B cell (primary cell): ENCODE measurements around the gene NPHP4. TPM values are rescaled to one million over a fixed set of nuclear protein-coding genes. Genes with fewer than 3 reads are reported as not detected.

Experiments used
- ATAC-seq: fragments of 200-7000 bp; cut with Tn5 transposase; one replicate; pipeline ENCODE4 v1.10.0; 2021; ENCODE audit warnings: low read depth, mild to moderate bottlenecking, moderate number of reproducible peaks, moderate library complexity
- CTCF ChIA-PET: fragments of 350-600 bp; sonication (Branson Sonifier 250); formaldehyde crosslinking; loops from one replicate; lab custom pipeline; 2021; ENCODE audit warnings: antibody characterized with exemption, inconsistent platforms; lab: Charles Lee
- POLR2A ChIA-PET: fragments of 350-600 bp; sonication (Branson Sonifier 250); formaldehyde crosslinking; loops from one replicate; lab custom pipeline; 2021; ENCODE audit warnings: antibody characterized with exemption; lab: Charles Lee
- DNase-seq: peaks from one replicate; pipeline ENCODE4 v3.0.0; 2013
- H2AFZ ChIP-seq: 2 replicates; pipeline ENCODE4 v1.6.1; 2012; ENCODE audit warnings: mild to moderate bottlenecking, low read depth, low read length; ENCODE audit not compliant: insufficient read depth, poor library complexity, severe bottlenecking
- H3K27ac ChIP-seq, 2 donors: 1 replicate in 1 of 2; 2 replicates in 1 of 2; pipeline ENCODE4 v1.5.1; 2012 to 2013; ENCODE audit warnings: low read length in 2 of 2, mild to moderate bottlenecking in 2 of 2, moderate library complexity in 1 of 2
- H3K27me3 ChIP-seq, 4 experiments: fragments of 200-600 bp in 1 of 4; sonication (generic) in 1 of 4; replicated peaks in 1 of 4; 1 replicate in 2 of 4; 2 replicates in 2 of 4; pipeline versions ENCODE4 v1.6.1 to v1.7.0; 2013 to 2016; ENCODE audit warnings: low read length in 3 of 4, mild to moderate bottlenecking in 2 of 4, mixed read lengths in 1 of 4, moderate library complexity in 1 of 4; ENCODE audit not compliant: insufficient read depth in 4 of 4, control insufficient read depth in 3 of 4; ENCODE audit errors: control extremely low read depth in 1 of 4
- H3K36me3 ChIP-seq, 2 experiments: replicated peaks in 1 of 2; 1 replicate in 1 of 2; 2 replicates in 1 of 2; pipeline versions ENCODE4 v1.6.1 to v1.7.1; 2013; ENCODE audit warnings: low read length in 1 of 2; ENCODE audit not compliant: insufficient read depth in 2 of 2, control insufficient read depth in 1 of 2; ENCODE audit errors: control extremely low read depth in 1 of 2, extremely low read depth in 1 of 2
- H3K4me1 ChIP-seq, 2 donors: fragments of 200-600 bp in 1 of 2; sonication (generic) in 1 of 2; 1 replicate in 1 of 2; 2 replicates in 1 of 2; pipeline versions ENCODE4 v1.5.1 to v1.6.1; 2013 to 2017; ENCODE audit warnings: low read length in 2 of 2; ENCODE audit not compliant: control insufficient read depth in 2 of 2, insufficient read depth in 2 of 2
- H3K4me2 ChIP-seq: replicated peaks from 2 replicates; pipeline ENCODE3; 2012; ENCODE audit warnings: mild to moderate bottlenecking, low read depth, low read length; ENCODE audit not compliant: poor library complexity, severe bottlenecking
- H3K4me3 ChIP-seq, 5 experiments: fragments of 200-600 bp in 1 of 5; sonication (generic) in 1 of 5; 1 replicate in 3 of 5; 2 replicates in 2 of 5; pipeline versions ENCODE4 v1.5.1 to v1.7.0; 2011 to 2016; ENCODE audit warnings: low read length in 4 of 5, mild to moderate bottlenecking in 4 of 5, low read depth in 2 of 5, control low read depth in 1 of 5, moderate library complexity in 1 of 5; ENCODE audit not compliant: insufficient read depth in 1 of 5; ENCODE audit errors: control extremely low read depth in 1 of 5, extremely low read depth in 1 of 5
- H3K79me2 ChIP-seq: fragments of 200-600 bp; sonication (generic); one replicate; pipeline ENCODE4 v1.6.0; 2016; ENCODE audit warnings: low read length; ENCODE audit not compliant: control insufficient read depth, insufficient read depth
- H3K9ac ChIP-seq: fragments of 200-600 bp; sonication (generic); 2 replicates; pipeline ENCODE4 v1.6.1; 2017; ENCODE audit warnings: mild to moderate bottlenecking, low read length, moderate library complexity
- H3K9me3 ChIP-seq, 3 donors: one replicate each; pipeline versions ENCODE4 v1.6.1 to v1.7.1; 2013; ENCODE audit warnings: low read length in 2 of 3; ENCODE audit not compliant: control insufficient read depth in 2 of 3, insufficient read depth in 1 of 3; ENCODE audit errors: control extremely low read depth in 1 of 3
- H4K20me1 ChIP-seq: 2 replicates; pipeline ENCODE4 v1.6.0; 2012; ENCODE audit warnings: mild to moderate bottlenecking, low read length; ENCODE audit not compliant: insufficient read depth, control insufficient read depth, poor library complexity, severe bottlenecking
- H3K27ac Mint-ChIP-seq: one replicate; pipeline ENCODE4 v1.8.0; 2021; ENCODE audit warnings: mixed read lengths
- H3K27me3 Mint-ChIP-seq: one replicate; pipeline ENCODE4 v1.8.0; 2021; ENCODE audit warnings: mixed read lengths
- H3K4me1 Mint-ChIP-seq: one replicate; pipeline ENCODE4 v1.8.0; 2021; ENCODE audit warnings: mixed read lengths
- H3K4me3 Mint-ChIP-seq: one replicate; pipeline ENCODE4 v1.8.0; 2021; ENCODE audit warnings: mixed read lengths
- H3K9me3 Mint-ChIP-seq: one replicate; pipeline ENCODE4 v1.8.0; 2022; ENCODE audit warnings: mixed read lengths; ENCODE audit not compliant: insufficient read depth
- EZH2 ChIP-seq: IDR thresholded peaks from 2 replicates; pipeline ENCODE4 v1.6.1; 2012; ENCODE audit warnings: borderline replicate concordance, low read depth, mild to moderate bottlenecking, moderate library complexity, low read length; ENCODE audit not compliant: insufficient read depth, poor library complexity, severe bottlenecking
- WGBS: methylation state at CpG from one replicate; pipeline ENCODE4 v1.1.5; 2013; ENCODE audit warnings: missing lambda C conversion rate; ENCODE audit not compliant: insufficient coverage; 5-methylcytosine and 5-hydroxymethylcytosine counted together
- intact Hi-C: fragments of 100-400 bp; cut with micrococcal nuclease; formaldehyde crosslinking; loops from one replicate; pipeline ENCODE4 v1.10.0; 2022
- polyA plus RNA-seq: library from polyadenylated mRNA; depleted of rRNA; stranded (reverse); fragments of >200 nt; gene quantifications from 2 replicates; pipeline ENCODE4 v1.2.3, GENCODE V29; 2012
- total RNA-seq, 2 donors: library from RNA; stranded (reverse); fragments of 120-200 nt in 1 of 2; gene quantifications; 1 replicate in 1 of 2; 2 replicates in 1 of 2; pipeline versions ENCODE4 v1.2.3 to v1.2.4, GENCODE V29; 2013 to 2022
- TF ChIP-seq, protein P1 (sequence below): fragments of 200-600 bp; IDR thresholded peaks from one replicate; pipeline ENCODE4 v1.8.0; 2022; ENCODE audit warnings: antibody characterized with exemption, mild to moderate bottlenecking

The NPHP4 gene
- total and polyA plus RNA-seq, 2 donors (not counting 1 experiment from before 2014, with no cell fraction given): 6.5 to 14.8 TPM

DNA sequence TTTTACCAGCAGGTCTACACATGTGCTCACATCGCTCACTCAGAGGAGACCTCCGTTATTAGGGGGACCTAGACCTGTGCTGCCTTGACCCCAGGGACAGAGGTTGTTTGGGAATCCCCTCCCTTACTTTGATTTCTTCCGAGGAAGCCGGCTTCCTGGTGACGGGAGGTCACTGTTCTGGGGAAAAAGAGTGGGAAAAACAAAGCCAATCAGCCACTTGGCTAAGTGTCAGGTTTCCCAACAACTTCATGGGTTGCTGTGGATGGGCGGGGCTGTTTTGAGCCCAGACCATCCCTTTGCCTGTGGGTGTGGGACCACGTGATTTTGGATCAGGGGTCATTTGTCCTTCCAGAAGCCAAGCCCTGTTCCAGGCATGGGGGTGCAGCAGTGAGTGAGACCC lies 46.4 kb upstream of the NPHP4 start:
- TF ChIP-seq, protein P1, sequence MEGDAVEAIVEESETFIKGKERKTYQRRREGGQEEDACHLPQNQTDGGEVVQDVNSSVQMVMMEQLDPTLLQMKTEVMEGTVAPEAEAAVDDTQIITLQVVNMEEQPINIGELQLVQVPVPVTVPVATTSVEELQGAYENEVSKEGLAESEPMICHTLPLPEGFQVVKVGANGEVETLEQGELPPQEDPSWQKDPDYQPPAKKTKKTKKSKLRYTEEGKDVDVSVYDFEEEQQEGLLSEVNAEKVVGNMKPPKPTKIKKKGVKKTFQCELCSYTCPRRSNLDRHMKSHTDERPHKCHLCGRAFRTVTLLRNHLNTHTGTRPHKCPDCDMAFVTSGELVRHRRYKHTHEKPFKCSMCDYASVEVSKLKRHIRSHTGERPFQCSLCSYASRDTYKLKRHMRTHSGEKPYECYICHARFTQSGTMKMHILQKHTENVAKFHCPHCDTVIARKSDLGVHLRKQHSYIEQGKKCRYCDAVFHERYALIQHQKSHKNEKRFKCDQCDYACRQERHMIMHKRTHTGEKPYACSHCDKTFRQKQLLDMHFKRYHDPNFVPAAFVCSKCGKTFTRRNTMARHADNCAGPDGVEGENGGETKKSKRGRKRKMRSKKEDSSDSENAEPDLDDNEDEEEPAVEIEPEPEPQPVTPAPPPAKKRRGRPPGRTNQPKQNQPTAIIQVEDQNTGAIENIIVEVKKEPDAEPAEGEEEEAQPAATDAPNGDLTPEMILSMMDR: no peak
- no peak for TF ChIP-seq EZH2
- ChIA-PET POLR2A (no interaction called here), CTCF (no interaction called here)
- intact Hi-C loops: no loop called here
- Mint-ChIP-seq H3K4me1 (peaks cover 26% of the 10 kb centered on the region), H3K4me3 (no peak overlapping the region), H3K9me3 (no peaks in the 10 kb centered on the region), H3K27ac (no peak overlapping the region), H3K27me3 (no peaks in the 10 kb centered on the region)
- H3K9ac ChIP-seq: no peak overlapping the region
- H3K79me2 ChIP-seq: peaks cover 76% of the 10 kb centered on the region
- peaks cover 0 to 51% of the 10 kb centered on the region in 2 experiments for H3K36me3 ChIP-seq
- no peak overlapping the region for H3K4me3 ChIP-seq
- H3K4me1 ChIP-seq: peaks cover 7 to 11% of the 10 kb centered on the region in 2 donors
- no peak overlapping the region for H3K27ac ChIP-seq
- H3K9me3 ChIP-seq: no peaks in the 10 kb centered on the region
- 98% methylated on average over 6 of the region's 7 CpGs for WGBS
- H4K20me1 ChIP-seq: peaks cover 93% of the 10 kb centered on the region
- no peaks in the 10 kb centered on the region for H3K27me3 ChIP-seq
- H3K4me2 ChIP-seq: no peak overlapping the region
- DNase-seq (no peak), ATAC-seq (no peak)
- no peak overlapping the region for H2AFZ ChIP-seq

DNA sequence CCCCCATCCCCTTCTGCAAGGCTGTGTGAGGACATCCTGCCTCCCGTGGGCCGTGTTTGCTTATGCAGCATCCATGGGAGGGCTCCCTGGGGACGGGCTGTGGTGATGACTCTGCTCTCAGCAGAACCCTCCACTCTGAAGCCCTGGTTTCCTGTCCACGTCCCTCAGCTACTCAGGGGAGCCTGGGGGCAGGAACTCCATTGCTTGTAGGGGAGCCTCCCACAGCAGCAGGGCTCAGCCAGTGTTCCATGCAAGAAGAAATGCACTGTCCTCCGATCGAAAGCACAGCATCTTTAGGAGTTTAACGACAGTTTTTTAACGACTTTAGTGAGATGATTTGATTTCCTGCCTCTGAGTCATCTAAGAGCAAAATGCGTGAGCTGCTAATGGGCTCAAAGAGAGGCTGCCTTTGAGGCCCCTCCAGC lies 45.1 kb upstream of the NPHP4 start:
- H3K27me3 Mint-ChIP-seq: no peaks in the 10 kb centered on the region
- Histone ChIP-seq H3K4me1 (peaks cover 7 to 11% of the 10 kb centered on the region in 2 donors), H3K27ac (no peak overlapping the region), H3K9ac (no peak overlapping the region), H3K4me3 (no peak overlapping the region), H3K9me3 (no peaks in the 10 kb centered on the region), H4K20me1 (peaks cover 95% of the 10 kb centered on the region), H3K79me2 (peaks cover 84% of the 10 kb centered on the region), H2AFZ (no peak overlapping the region), H3K36me3 (peaks cover 0 to 42% of the 10 kb centered on the region in 2 experiments), H3K27me3 (no peaks in the 10 kb centered on the region), H3K4me2 (peak overlapping the region; percentile 29)
- WGBS: 0% methylated on average over 9 of the region's 9 CpGs
- intact Hi-C loops: no loop called here
- no peaks in the 10 kb centered on the region for H3K9me3 Mint-ChIP-seq
- ChIA-PET POLR2A (interaction anchor here (0.7 kb wide), 1 partner anchor 70 kb away, joined by 9 read pairs; no protein-coding TSS in a partner anchor), CTCF (no interaction called here)
- DNase-seq: peak; percentile 39
- H3K4me1 Mint-ChIP-seq: peaks cover 34% of the 10 kb centered on the region
- TF ChIP-seq, protein P1: no peak
- TF ChIP-seq EZH2: no peak
- H3K27ac Mint-ChIP-seq: no peak overlapping the region
- no peak overlapping the region for H3K4me3 Mint-ChIP-seq
- peak; percentile 80 for ATAC-seq
